ENCODE data around the gene RHOT2. TPM values are rescaled to one million over a fixed set of nuclear protein-coding genes. Genes with fewer than 3 reads are reported as not detected.

The RHOT2 gene
- total RNA-seq, 1 donor, result 34.5 TPM

DNA sequence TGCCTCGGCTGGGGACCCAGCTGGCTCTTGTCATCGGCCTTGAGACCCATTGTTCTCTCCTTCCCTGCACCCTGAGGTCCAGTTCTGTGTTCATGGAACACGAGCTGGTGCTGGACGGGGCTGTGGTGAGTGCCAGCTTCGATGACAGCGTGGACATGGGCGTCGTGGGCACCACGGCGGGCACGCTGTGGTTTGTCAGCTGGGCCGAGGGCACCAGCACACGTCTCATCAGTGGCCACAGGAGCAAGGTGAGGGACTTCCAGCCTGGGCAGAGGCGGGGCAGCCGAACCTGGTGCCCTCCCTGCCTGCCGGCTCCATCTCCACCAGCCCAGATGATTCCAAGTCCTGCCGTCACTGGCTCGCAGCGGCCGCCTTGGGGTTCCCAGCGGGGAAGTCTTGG lies 5.3 kb upstream of the RHOT2 start:
- H3K4me3 ChIP-seq (ENCODE audit: low read depth, low read length), result no peak overlapping the region
- no peak for TF ChIP-seq CTCF (IDR thresholded peaks at IDR 0.05; ENCODE audit: insufficient read depth, low read length)
- no peak for DNase-seq (ENCODE audit: low read depth)

DNA sequence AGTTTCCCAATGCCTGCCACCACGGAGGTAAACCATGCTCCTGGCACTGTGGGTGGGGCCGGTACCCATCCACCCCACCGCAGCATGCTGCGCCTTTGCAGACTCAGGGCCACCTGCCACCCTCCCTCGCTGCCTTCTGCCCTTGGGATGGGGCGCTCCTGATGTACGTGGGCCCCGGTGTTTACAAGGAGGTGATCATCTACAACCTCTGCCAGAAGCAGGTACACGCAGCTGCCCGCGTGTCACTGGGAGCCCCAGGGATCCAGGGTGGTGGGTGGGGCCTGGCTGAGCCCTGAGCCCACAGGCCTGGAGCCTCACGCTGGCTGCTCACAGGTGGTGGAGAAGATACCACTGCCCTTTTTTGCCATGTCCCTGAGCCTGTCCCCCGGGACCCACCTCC lies 1.4 kb upstream of the RHOT2 start:
- no peak for TF ChIP-seq CTCF (IDR thresholded peaks at IDR 0.05; ENCODE audit: insufficient read depth, low read length)
- H3K4me3 ChIP-seq (ENCODE audit: low read depth, low read length), result no peak overlapping the region
- DNase-seq (ENCODE audit: low read depth), result no peak

GRCh38 chr16:667113-667779 lies 686 bp upstream of the RHOT2 start:
- no peak overlapping the region for H3K4me3 ChIP-seq (ENCODE audit: low read depth, low read length)
- DNase-seq (ENCODE audit: low read depth), result no peak
- no peak for TF ChIP-seq CTCF (IDR thresholded peaks at IDR 0.05; ENCODE audit: insufficient read depth, low read length)

DNA sequence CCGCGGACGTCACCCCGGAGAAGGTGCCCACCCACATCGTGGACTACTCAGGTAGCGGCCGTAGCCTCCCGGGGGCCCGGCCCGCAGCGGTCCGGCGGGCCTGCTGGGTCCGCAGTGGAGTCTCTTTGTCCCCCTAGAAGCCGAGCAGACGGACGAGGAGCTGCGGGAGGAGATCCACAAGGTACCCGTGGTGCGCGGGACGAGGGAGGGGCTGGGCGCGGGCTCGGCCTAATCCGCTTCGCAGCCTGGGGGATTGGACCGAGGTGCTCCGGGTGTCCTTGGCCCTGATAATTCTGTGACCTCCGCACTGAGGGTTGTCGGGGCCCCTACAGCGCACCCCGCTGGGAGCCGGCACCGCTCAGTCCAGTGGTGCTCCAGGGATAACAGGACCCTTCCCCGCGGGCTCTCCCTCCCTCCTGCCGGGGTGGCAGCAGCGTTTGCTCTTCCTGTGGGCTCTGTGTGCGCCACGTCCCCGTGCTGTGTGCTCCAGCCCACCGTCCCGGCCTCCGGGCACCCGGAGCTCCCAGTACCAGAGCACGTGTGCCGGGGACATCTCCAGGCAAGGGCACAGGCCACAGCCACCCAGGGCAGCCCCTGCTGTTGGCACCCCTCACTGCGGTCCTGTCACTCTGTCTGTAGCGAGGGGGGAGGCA lies 713 bp downstream of the RHOT2 start:
- no peak for DNase-seq (ENCODE audit: low read depth)
- TF ChIP-seq CTCF (IDR thresholded peaks at IDR 0.05; ENCODE audit: insufficient read depth, low read length), result no peak
- H3K4me3 ChIP-seq (ENCODE audit: low read depth, low read length), result peak overlapping the region; percentile 83

- H3K4me3 ChIP-seq (ENCODE audit: low read depth, low read length), result peak overlapping the region; percentile 83
- TF ChIP-seq CTCF (IDR thresholded peaks at IDR 0.05; ENCODE audit: insufficient read depth, low read length), result no peak
- no peak for DNase-seq (ENCODE audit: low read depth)
Measured at GRCh38 chr16:669666-670065, 1.7 kb downstream of the RHOT2 start.

DNA sequence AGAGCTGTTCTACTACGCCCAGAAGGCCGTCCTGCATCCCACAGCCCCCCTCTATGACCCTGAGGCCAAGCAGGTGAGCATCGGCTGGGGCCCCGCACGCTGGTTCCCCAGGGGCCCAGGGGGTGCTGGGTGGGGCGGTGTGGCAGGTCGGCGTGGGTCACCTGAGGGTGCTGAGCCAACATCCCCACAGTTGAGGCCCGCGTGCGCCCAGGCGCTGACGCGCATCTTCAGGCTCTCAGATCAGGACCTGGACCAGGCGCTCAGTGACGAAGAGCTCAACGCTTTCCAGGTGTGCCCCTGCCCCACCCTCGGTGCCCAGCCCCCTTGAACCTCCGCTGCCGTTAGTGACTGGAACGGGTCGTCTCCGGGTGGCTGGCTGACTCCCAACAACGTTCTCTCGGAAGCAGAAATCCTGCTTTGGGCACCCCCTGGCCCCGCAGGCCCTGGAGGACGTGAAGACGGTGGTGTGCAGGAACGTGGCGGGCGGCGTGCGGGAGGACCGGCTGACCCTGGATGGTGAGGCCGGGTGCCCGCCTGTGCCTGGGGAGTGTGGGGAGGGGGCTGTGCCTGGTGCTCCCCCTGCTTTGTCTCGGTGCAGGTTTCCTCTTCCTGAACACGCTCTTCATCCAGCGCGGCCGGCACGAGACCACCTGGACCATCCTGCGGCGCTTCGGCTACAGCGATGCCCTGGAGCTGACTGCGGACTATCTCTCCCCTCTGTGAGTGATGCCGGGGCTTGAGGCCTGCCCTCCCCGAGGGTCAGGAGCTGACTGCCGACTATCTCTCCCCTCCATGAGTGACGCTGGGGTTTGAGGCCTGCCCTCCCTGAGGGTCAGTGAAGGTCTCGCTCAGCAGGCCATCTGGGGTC lies 2.8 kb downstream of the RHOT2 start:
- no peak for DNase-seq (ENCODE audit: low read depth)
- H3K4me3 ChIP-seq (ENCODE audit: low read depth, low read length), result no peak overlapping the region
- TF ChIP-seq CTCF (IDR thresholded peaks at IDR 0.05; ENCODE audit: insufficient read depth, low read length), result no peak
